HG03457 (cell line): ENCODE measurements around the gene EIF5.
A peak's percentile ranks its signal among the peaks of the same experiment; 100 is the strongest.

Experiments used
- ATAC-seq: cut with Tn5 transposase; IDR thresholded peaks from one replicate; pipeline ENCODE4 v1.9.1; 2021; ENCODE audit warnings: moderate number of reproducible peaks; ENCODE audit not compliant: unreplicated experiment

The EIF5 gene

DNA sequence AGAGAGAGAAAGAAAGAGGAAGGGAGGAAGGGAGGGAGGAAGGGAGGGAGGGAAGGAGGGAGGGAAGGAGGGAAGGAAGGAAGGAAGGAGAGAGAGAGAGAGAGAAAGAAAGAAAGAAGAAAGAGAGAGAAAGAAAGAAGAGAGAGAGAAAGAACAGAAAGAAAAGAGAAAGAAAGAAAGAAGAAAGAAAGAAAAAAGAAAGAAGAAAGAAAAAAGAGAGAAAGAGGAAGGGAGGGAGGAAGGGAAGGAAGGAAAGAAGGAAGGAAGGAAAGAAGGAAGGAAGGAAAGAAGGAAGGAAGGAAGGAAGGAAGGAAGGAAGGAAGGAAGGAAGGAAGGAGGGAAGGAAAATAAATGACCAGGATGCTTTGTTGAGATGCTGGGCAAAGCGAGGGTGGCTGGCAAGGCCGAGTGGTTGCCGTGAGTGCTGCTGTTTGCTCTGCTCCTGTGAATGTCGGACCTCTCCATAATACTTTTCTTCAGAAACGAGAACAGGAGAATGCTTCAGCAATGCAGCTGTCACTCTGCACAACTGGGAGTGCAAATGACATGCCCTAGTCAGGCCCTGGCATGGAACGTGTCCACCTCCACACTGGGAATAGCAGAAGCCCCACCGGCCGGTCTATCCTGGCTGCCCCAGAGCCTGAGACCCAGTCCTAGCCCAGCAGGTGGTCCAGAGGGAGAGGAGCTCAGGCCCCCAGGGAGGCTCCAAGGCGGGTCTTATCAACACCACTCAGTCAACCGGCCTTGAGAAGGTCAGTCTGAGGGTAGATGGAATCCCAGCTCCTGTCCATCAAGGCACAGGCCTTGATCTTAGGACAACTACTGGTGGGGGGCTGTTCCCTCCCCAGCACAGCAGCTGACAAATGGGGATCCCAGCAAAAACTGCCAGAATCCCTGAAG is 25.1 kb upstream of the EIF5 start:
- no peak for ATAC-seq

- no peak for ATAC-seq
Measured at GRCh38 chr14:103310576-103311095, 23.4 kb upstream of the EIF5 start.

DNA sequence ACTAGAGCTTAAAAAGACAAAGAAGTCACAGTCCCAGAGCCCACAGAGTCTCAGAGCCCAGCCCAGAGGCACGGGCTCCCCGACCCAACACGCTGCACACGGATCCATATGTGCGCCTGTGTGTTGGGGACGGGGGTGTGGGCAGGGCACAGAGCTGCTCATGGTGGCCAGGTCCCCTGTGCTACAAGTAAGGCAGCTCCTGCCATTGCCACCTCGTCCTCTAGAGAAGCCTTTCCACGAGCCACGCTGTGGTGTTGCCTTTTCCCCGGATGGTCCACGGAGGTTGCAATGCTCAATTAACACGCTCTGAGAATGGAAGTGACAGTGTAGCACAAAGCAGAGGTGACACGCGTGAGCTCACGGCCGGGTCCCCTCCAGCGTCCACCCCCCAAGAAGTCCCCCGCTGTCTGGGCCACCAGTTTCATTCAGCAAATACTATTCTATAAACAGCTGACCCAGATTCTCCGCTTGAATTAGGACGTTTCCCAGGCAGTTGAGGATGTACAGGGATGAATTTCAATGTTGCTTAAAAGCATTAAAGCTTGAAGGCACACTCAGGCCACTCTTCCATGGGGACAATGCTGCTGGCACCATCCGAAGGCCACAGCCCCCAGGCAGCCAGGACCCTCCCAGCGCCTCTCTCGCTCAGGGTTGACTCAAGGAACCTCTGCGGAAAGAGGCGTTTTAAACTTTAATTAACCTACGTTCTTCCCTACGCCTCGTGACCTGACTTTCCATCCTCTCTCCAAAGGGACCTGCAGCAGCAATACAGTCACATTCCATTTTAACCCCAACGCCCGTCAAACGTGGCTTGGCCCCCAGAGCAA is 22.7 kb upstream of the EIF5 start:
- no peak for ATAC-seq

- ATAC-seq: no peak
Measured at GRCh38 chr14:103312006-103312635, 21.9 kb upstream of the EIF5 start.

- ATAC-seq: no peak
Measured at GRCh38 chr14:103313704-103314103, 20.3 kb upstream of the EIF5 start.

DNA sequence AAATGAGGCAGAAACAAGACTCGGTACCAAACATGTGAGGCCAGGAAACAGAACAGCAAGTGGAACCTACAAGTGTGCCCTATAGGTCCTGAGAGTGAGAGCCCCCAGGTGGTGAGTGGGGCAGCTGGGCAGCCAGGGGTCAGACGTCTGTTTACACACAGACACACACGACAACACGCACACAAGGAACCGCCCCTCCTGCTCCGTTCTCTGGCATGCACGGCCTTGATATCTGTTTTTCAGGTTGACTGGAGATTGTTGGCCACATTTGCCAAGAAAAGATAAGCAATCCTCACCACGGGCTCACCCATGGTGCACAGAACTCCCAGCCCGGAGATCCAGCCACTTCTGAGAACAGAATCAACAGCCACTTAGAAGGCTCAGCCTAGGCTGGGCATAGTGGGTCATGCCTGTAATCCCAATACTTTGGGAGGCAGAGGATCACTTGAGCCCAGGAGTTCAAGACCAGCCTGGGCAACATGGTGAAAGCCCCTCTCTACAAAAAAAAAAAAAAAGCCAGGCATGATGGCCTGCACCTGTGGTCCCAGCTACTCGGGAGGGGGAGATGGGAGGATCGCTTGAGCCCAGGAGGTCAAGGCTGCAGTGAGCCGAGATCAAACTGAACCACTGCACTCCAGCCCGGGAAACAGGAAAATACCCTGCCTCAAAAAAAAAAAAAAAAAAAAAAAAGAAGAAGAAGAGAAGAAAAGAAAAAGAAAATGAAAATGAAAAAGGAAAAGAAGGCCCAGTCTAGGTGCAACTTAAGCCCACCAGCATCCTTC is 19.4 kb upstream of the EIF5 start:
- ATAC-seq: no peak

GRCh38 chr14:103315351-103315911 is 18.6 kb upstream of the EIF5 start:
- ATAC-seq: no peak

DNA sequence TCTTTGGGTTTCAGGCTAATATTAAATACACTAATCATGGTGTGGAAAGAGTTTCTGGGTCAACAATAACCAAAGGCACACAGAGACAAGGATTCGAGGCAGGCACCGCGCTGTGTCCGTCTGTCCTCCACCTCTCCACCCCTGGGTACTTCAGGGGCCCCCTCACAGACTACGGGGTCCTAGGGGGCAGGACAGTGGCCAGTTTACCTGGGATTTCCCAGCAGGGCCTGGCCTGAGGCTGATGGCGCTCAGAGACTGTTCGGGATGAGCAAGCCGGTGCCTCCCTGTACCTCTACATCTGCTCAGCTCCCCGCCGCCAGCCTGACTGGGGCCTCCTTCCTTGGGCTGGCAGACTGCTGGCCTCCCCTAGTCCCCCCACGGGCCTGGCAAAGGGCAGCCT is 18.1 kb upstream of the EIF5 start:
- no peak for ATAC-seq

DNA sequence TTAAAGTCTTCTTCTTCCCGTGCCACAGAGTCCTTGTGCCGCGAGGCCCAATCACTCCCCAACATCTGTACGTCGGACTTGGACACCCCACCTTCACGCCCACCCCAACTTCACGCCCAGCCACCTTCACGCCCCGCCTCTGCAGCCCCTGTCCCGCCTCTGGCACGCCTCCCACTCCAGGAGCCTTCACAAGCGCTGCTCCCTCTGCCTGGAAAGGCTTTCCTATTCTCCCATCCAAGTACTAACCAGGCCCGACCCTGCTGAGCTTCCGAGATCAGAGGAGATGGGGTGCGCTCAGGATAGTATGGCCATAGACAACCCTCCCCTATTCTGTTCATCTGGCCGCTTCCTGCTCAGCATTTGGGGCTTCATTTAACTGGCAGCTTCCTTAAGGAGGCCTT is 17.3 kb upstream of the EIF5 start:
- no peak for ATAC-seq

GRCh38 chr14:103317251-103317650 is 16.8 kb upstream of the EIF5 start:
- no peak for ATAC-seq

- no peak for ATAC-seq
Measured at GRCh38 chr14:103317976-103318580, 16.0 kb upstream of the EIF5 start.

- ATAC-seq: peak; percentile 27
Measured at GRCh38 chr14:103318750-103319419, 15.2 kb upstream of the EIF5 start.

- peak; percentile 46 for ATAC-seq
Measured at GRCh38 chr14:103319422-103319821, 14.6 kb upstream of the EIF5 start.

GRCh38 chr14:103326078-103326477 is 8.0 kb upstream of the EIF5 start:
- ATAC-seq: no peak

- no peak for ATAC-seq
Measured at GRCh38 chr14:103328941-103329340, 5.1 kb upstream of the EIF5 start.

GRCh38 chr14:103329401-103330347 is 4.4 kb upstream of the EIF5 start:
- no peak for ATAC-seq

- ATAC-seq: no peak
Measured at GRCh38 chr14:103330536-103330935, 3.5 kb upstream of the EIF5 start.
